Smooth muscle cell (in vitro differentiated cells): ENCODE measurements around the gene RNF224. TPM values are rescaled to one million over a fixed set of nuclear protein-coding genes. Genes with fewer than 3 reads are reported as not detected.

ENCODE experiments used
- DNase-seq: peaks from one replicate; lab custom pipeline; 2025; ENCODE audit not compliant: unreplicated experiment; lab: John Stamatoyannopoulos, UW
- H2AFZ ChIP-seq: fragments of 200-600 bp; sonication (generic); 2 replicates; pipeline ENCODE4 v1.6.0; 2016; ENCODE audit warnings: antibody characterized with exemption, low read depth, mild to moderate bottlenecking
- H3F3A ChIP-seq: fragments of 200-600 bp; sonication (generic); 2 replicates; pipeline ENCODE4 v1.6.0; 2017; ENCODE audit warnings: antibody characterized with exemption, low read depth
- H3K27ac ChIP-seq: fragments of 200-600 bp; sonication (generic); 2 replicates; pipeline ENCODE4 v1.5.1; 2016; ENCODE audit warnings: low read depth, mild to moderate bottlenecking
- H3K27me3 ChIP-seq: fragments of 200-600 bp; sonication (generic); 2 replicates; pipeline ENCODE4 v1.6.1; 2016; ENCODE audit warnings: low read depth, mild to moderate bottlenecking
- H3K36me3 ChIP-seq: fragments of 200-600 bp; sonication (generic); 2 replicates; pipeline ENCODE4 v1.5.1; 2016; ENCODE audit warnings: low read depth
- H3K4me1 ChIP-seq: fragments of 200-600 bp; sonication (generic); 2 replicates; pipeline ENCODE4 v1.5.1; 2016; ENCODE audit warnings: low read depth
- H3K4me2 ChIP-seq: fragments of 200-600 bp; sonication (generic); 2 replicates; pipeline ENCODE4 v1.6.0; 2016; ENCODE audit warnings: mild to moderate bottlenecking
- H3K4me3 ChIP-seq: fragments of 200-600 bp; sonication (generic); 2 replicates; pipeline ENCODE4 v1.5.1; 2016; ENCODE audit warnings: mild to moderate bottlenecking
- H3K79me2 ChIP-seq: fragments of 200-600 bp; sonication (generic); 2 replicates; pipeline ENCODE4 v1.6.0; 2016; ENCODE audit warnings: low read depth, mild to moderate bottlenecking
- H3K9ac ChIP-seq: fragments of 200-600 bp; sonication (generic); 2 replicates; pipeline ENCODE4 v1.6.0; 2016; ENCODE audit warnings: low read depth
- H3K9me3 ChIP-seq: fragments of 200-600 bp; sonication (generic); replicated peaks from 2 replicates; pipeline ENCODE4 v1.5.1; 2016; ENCODE audit warnings: low read depth
- H4K20me1 ChIP-seq: fragments of 200-600 bp; sonication (generic); 2 replicates; pipeline ENCODE4 v1.6.0; 2016; ENCODE audit warnings: low read depth
- CTCF ChIP-seq: fragments of 200-600 bp; sonication (generic); IDR thresholded peaks from 2 replicates; pipeline ENCODE4 v1.5.1; 2017; ENCODE audit warnings: borderline replicate concordance, mild to moderate bottlenecking, antibody characterized with exemption; ENCODE audit not compliant: insufficient read depth, poor library complexity, severe bottlenecking
- WGBS: methylation state at CpG from one replicate; pipeline ENCODE4 v1.1.7; 2016; ENCODE audit warnings: low lambda C conversion rate; 5-methylcytosine and 5-hydroxymethylcytosine counted together
- polyA plus RNA-seq: library from polyadenylated mRNA; unstranded; fragments of >200 nt; fragmentation: Nextera tagmentation; extraction: Ambion mirVana; gene quantifications from 2 replicates; pipeline ENCODE4 v1.2.1, GENCODE V29; 2016
- total RNA-seq: library from RNA; depleted of rRNA; stranded (reverse); fragments of >200 nt; gene quantifications from 2 replicates; pipeline ENCODE4 v1.2.3, GENCODE V29; 2014

The RNF224 gene
- total and polyA plus RNA-seq, 2 experiments from 2014 or later: not detected

GRCh38 chr9:137212520-137212919, 14.8 kb upstream of the RNF224 start:
- Histone ChIP-seq H3F3A (no peaks in the 10 kb centered on the region), H4K20me1 (no peaks in the 10 kb centered on the region), H3K4me1 (no peaks in the 10 kb centered on the region), H3K4me3 (no peak overlapping the region), H3K36me3 (no peaks in the 10 kb centered on the region), H3K27me3 (no peaks in the 10 kb centered on the region), H3K9me3 (no peaks in the 10 kb centered on the region), H2AFZ (no peak overlapping the region), H3K79me2 (no peaks in the 10 kb centered on the region), H3K27ac (no peak overlapping the region), H3K4me2 (no peak overlapping the region), H3K9ac (no peak overlapping the region)
- DNase-seq: no peak
- TF ChIP-seq CTCF: no peak
- 95% methylated on average over 20 of the region's 21 CpGs for WGBS

- Histone ChIP-seq H3F3A (no peaks in the 10 kb centered on the region), H3K4me1 (no peaks in the 10 kb centered on the region), H3K4me3 (no peak overlapping the region), H3K36me3 (no peaks in the 10 kb centered on the region), H2AFZ (no peak overlapping the region), H4K20me1 (no peaks in the 10 kb centered on the region), H3K79me2 (no peaks in the 10 kb centered on the region), H3K27ac (no peak overlapping the region), H3K9me3 (no peaks in the 10 kb centered on the region), H3K27me3 (no peaks in the 10 kb centered on the region), H3K4me2 (no peak overlapping the region), H3K9ac (no peak overlapping the region)
- WGBS: 97% methylated on average over 43 of the region's 49 CpGs
- TF ChIP-seq CTCF: no peak
- no peak for DNase-seq
Observed at GRCh38 chr9:137213160-137214060, 13.9 kb upstream of the RNF224 start.

- H3K27ac ChIP-seq: no peak overlapping the region
- TF ChIP-seq CTCF: no peak
- no peaks in the 10 kb centered on the region for H3K4me1 ChIP-seq
- no peak overlapping the region for H3K4me2 ChIP-seq
- 98% methylated on average over 16 of the region's 19 CpGs for WGBS
- no peak overlapping the region for H2AFZ ChIP-seq
- H3F3A ChIP-seq: no peaks in the 10 kb centered on the region
- H3K79me2 ChIP-seq: no peaks in the 10 kb centered on the region
- no peaks in the 10 kb centered on the region for H3K9me3 ChIP-seq
- no peaks in the 10 kb centered on the region for H4K20me1 ChIP-seq
- H3K9ac ChIP-seq: no peak overlapping the region
- no peaks in the 10 kb centered on the region for H3K27me3 ChIP-seq
- no peaks in the 10 kb centered on the region for H3K36me3 ChIP-seq
- H3K4me3 ChIP-seq: no peak overlapping the region
- no peak for DNase-seq
Observed at GRCh38 chr9:137214620-137215019, 12.7 kb upstream of the RNF224 start.
